B cell (primary cell): ENCODE data around the gene MBTPS2. TPM values are rescaled to one million over a fixed set of nuclear protein-coding genes. Genes with fewer than 3 reads are reported as not detected.

ENCODE experiments used
- ATAC-seq: fragments of 200-7000 bp; cut with Tn5 transposase; one replicate; pipeline ENCODE4 v1.10.0; 2021; ENCODE audit warnings: low read depth, mild to moderate bottlenecking, moderate number of reproducible peaks, moderate library complexity
- CTCF ChIA-PET: fragments of 350-600 bp; sonication (Branson Sonifier 250); formaldehyde crosslinking; loops from one replicate; lab custom pipeline; 2021; ENCODE audit warnings: antibody characterized with exemption, inconsistent platforms; lab: Charles Lee
- POLR2A ChIA-PET: fragments of 350-600 bp; sonication (Branson Sonifier 250); formaldehyde crosslinking; loops from one replicate; lab custom pipeline; 2021; ENCODE audit warnings: antibody characterized with exemption; lab: Charles Lee
- DNase-seq: peaks from one replicate; pipeline ENCODE4 v3.0.0; 2013
- H2AFZ ChIP-seq: 2 replicates; pipeline ENCODE4 v1.6.1; 2012; ENCODE audit warnings: mild to moderate bottlenecking, low read depth, low read length; ENCODE audit not compliant: insufficient read depth, poor library complexity, severe bottlenecking
- H3K27ac ChIP-seq, 2 donors: 1 replicate in 1 of 2; 2 replicates in 1 of 2; pipeline ENCODE4 v1.5.1; 2012 to 2013; ENCODE audit warnings: low read length in 2 of 2, mild to moderate bottlenecking in 2 of 2, moderate library complexity in 1 of 2
- H3K27me3 ChIP-seq, 4 experiments: fragments of 200-600 bp in 1 of 4; sonication (generic) in 1 of 4; replicated peaks in 1 of 4; 1 replicate in 2 of 4; 2 replicates in 2 of 4; pipeline versions ENCODE4 v1.6.1 to v1.7.0; 2013 to 2016; ENCODE audit warnings: low read length in 3 of 4, mild to moderate bottlenecking in 2 of 4, mixed read lengths in 1 of 4, moderate library complexity in 1 of 4; ENCODE audit not compliant: insufficient read depth in 4 of 4, control insufficient read depth in 3 of 4; ENCODE audit errors: control extremely low read depth in 1 of 4
- H3K36me3 ChIP-seq, 2 experiments: replicated peaks in 1 of 2; 1 replicate in 1 of 2; 2 replicates in 1 of 2; pipeline versions ENCODE4 v1.6.1 to v1.7.1; 2013; ENCODE audit warnings: low read length in 1 of 2; ENCODE audit not compliant: insufficient read depth in 2 of 2, control insufficient read depth in 1 of 2; ENCODE audit errors: control extremely low read depth in 1 of 2, extremely low read depth in 1 of 2
- H3K4me1 ChIP-seq, 2 donors: fragments of 200-600 bp in 1 of 2; sonication (generic) in 1 of 2; 1 replicate in 1 of 2; 2 replicates in 1 of 2; pipeline versions ENCODE4 v1.5.1 to v1.6.1; 2013 to 2017; ENCODE audit warnings: low read length in 2 of 2; ENCODE audit not compliant: control insufficient read depth in 2 of 2, insufficient read depth in 2 of 2
- H3K4me2 ChIP-seq: replicated peaks from 2 replicates; pipeline ENCODE3; 2012; ENCODE audit warnings: mild to moderate bottlenecking, low read depth, low read length; ENCODE audit not compliant: poor library complexity, severe bottlenecking
- H3K4me3 ChIP-seq, 5 experiments: fragments of 200-600 bp in 1 of 5; sonication (generic) in 1 of 5; 1 replicate in 3 of 5; 2 replicates in 2 of 5; pipeline versions ENCODE4 v1.5.1 to v1.7.0; 2011 to 2016; ENCODE audit warnings: low read length in 4 of 5, mild to moderate bottlenecking in 4 of 5, low read depth in 2 of 5, control low read depth in 1 of 5, moderate library complexity in 1 of 5; ENCODE audit not compliant: insufficient read depth in 1 of 5; ENCODE audit errors: control extremely low read depth in 1 of 5, extremely low read depth in 1 of 5
- H3K79me2 ChIP-seq: fragments of 200-600 bp; sonication (generic); one replicate; pipeline ENCODE4 v1.6.0; 2016; ENCODE audit warnings: low read length; ENCODE audit not compliant: control insufficient read depth, insufficient read depth
- H3K9ac ChIP-seq: fragments of 200-600 bp; sonication (generic); 2 replicates; pipeline ENCODE4 v1.6.1; 2017; ENCODE audit warnings: mild to moderate bottlenecking, low read length, moderate library complexity
- H3K9me3 ChIP-seq, 3 donors: one replicate each; pipeline versions ENCODE4 v1.6.1 to v1.7.1; 2013; ENCODE audit warnings: low read length in 2 of 3; ENCODE audit not compliant: control insufficient read depth in 2 of 3, insufficient read depth in 1 of 3; ENCODE audit errors: control extremely low read depth in 1 of 3
- H4K20me1 ChIP-seq: 2 replicates; pipeline ENCODE4 v1.6.0; 2012; ENCODE audit warnings: mild to moderate bottlenecking, low read length; ENCODE audit not compliant: insufficient read depth, control insufficient read depth, poor library complexity, severe bottlenecking
- H3K27ac Mint-ChIP-seq: one replicate; pipeline ENCODE4 v1.8.0; 2021; ENCODE audit warnings: mixed read lengths
- H3K27me3 Mint-ChIP-seq: one replicate; pipeline ENCODE4 v1.8.0; 2021; ENCODE audit warnings: mixed read lengths
- H3K4me1 Mint-ChIP-seq: one replicate; pipeline ENCODE4 v1.8.0; 2021; ENCODE audit warnings: mixed read lengths
- H3K4me3 Mint-ChIP-seq: one replicate; pipeline ENCODE4 v1.8.0; 2021; ENCODE audit warnings: mixed read lengths
- H3K9me3 Mint-ChIP-seq: one replicate; pipeline ENCODE4 v1.8.0; 2022; ENCODE audit warnings: mixed read lengths; ENCODE audit not compliant: insufficient read depth
- CTCF ChIP-seq: fragments of 200-600 bp; IDR thresholded peaks from one replicate; pipeline ENCODE4 v1.8.0; 2022; ENCODE audit warnings: antibody characterized with exemption, mild to moderate bottlenecking
- EZH2 ChIP-seq: IDR thresholded peaks from 2 replicates; pipeline ENCODE4 v1.6.1; 2012; ENCODE audit warnings: borderline replicate concordance, low read depth, mild to moderate bottlenecking, moderate library complexity, low read length; ENCODE audit not compliant: insufficient read depth, poor library complexity, severe bottlenecking
- WGBS: methylation state at CpG from one replicate; pipeline ENCODE4 v1.1.5; 2013; ENCODE audit warnings: missing lambda C conversion rate; ENCODE audit not compliant: insufficient coverage; 5-methylcytosine and 5-hydroxymethylcytosine counted together
- intact Hi-C: fragments of 100-400 bp; cut with micrococcal nuclease; formaldehyde crosslinking; loops from one replicate; pipeline ENCODE4 v1.10.0; 2022
- polyA plus RNA-seq: library from polyadenylated mRNA; depleted of rRNA; stranded (reverse); fragments of >200 nt; gene quantifications from 2 replicates; pipeline ENCODE4 v1.2.3, GENCODE V29; 2012
- total RNA-seq, 2 donors: library from RNA; stranded (reverse); fragments of 120-200 nt in 1 of 2; gene quantifications; 1 replicate in 1 of 2; 2 replicates in 1 of 2; pipeline versions ENCODE4 v1.2.3 to v1.2.4, GENCODE V29; 2013 to 2022

Gene MBTPS2
- total and polyA plus RNA-seq, 2 donors (not counting 1 experiment from before 2014, with no cell fraction given): 1.8 to 8.2 TPM

DNA sequence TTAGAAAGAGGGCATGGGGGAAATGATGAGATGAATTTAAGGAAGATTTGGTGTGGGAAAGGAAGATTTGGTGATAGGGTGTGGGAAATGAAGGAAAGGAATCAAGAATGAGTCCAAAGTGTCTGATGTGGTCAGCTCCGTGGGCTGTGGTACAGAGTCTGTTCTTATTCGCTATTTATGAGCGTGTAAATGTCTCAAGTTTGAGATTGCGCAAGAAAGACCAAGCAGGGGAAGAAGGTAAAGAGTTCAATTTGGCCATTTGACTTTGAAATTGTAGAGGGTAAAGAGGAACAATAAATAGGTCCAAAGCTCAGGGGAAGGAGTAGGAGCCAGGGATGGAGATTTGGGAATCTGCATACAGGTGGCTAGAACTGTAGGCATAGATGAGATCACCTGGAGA lies 89.8 kb downstream of the MBTPS2 start:
- ChIA-PET POLR2A (no interaction called here), CTCF (no interaction called here)
- intact Hi-C loops: no loop called here
- H3K36me3 ChIP-seq: no peaks in the 10 kb centered on the region
- no peaks in the 10 kb centered on the region for H3K27me3 Mint-ChIP-seq
- H3K4me3 Mint-ChIP-seq: no peak overlapping the region
- WGBS: no CpG with 5 or more reads among the region's 4 CpGs
- H3K4me1 Mint-ChIP-seq: peaks cover 2% of the 10 kb centered on the region
- no peaks in the 10 kb centered on the region for H3K9me3 ChIP-seq
- no peak overlapping the region for H2AFZ ChIP-seq
- DNase-seq (no peak), ATAC-seq (no peak)
- H3K79me2 ChIP-seq: no peaks in the 10 kb centered on the region
- no peaks in the 10 kb centered on the region for H3K9me3 Mint-ChIP-seq
- H4K20me1 ChIP-seq: no peaks in the 10 kb centered on the region
- H3K9ac ChIP-seq: no peak overlapping the region
- TF ChIP-seq CTCF (no peak), EZH2 (no peak)
- no peaks in the 10 kb centered on the region for H3K27me3 ChIP-seq
- H3K4me1 ChIP-seq: no peaks in the 10 kb centered on the region
- H3K4me2 ChIP-seq: no peak overlapping the region
- H3K27ac ChIP-seq: no peak overlapping the region
- H3K4me3 ChIP-seq: no peak overlapping the region
- no peak overlapping the region for H3K27ac Mint-ChIP-seq

DNA sequence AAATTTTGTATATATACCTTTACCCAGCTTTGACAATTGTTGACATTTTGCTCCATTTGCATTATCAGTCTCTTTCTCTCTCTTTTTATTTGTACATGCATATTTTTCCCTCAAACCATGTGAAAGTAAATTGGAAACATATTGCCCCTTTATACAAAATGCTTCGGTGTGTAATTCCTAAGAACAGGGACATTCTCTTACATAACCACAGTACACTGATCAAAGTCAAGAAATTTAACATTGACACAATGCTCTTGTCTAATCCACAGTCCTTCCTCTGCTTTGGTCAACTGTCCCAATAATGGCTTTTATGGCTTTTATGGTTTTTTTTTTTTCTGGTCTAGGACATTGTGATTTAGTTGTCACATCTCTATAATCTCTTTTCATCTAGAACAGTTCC lies 91.6 kb downstream of the MBTPS2 start:
- POLR2A ChIA-PET: no interaction called here
- TF ChIP-seq CTCF (no peak), EZH2 (no peak)
- Histone ChIP-seq H3K79me2 (no peaks in the 10 kb centered on the region), H3K27ac (no peak overlapping the region), H3K9ac (no peak overlapping the region), H3K36me3 (no peaks in the 10 kb centered on the region), H3K4me2 (no peak overlapping the region), H3K27me3 (no peaks in the 10 kb centered on the region), H3K4me3 (no peak overlapping the region), H3K4me1 (no peaks in the 10 kb centered on the region), H2AFZ (no peak overlapping the region), H3K9me3 (no peaks in the 10 kb centered on the region), H4K20me1 (no peaks in the 10 kb centered on the region)
- no peak overlapping the region for H3K27ac Mint-ChIP-seq
- H3K27me3 Mint-ChIP-seq: no peaks in the 10 kb centered on the region
- H3K9me3 Mint-ChIP-seq: no peaks in the 10 kb centered on the region
- H3K4me1 Mint-ChIP-seq: peaks cover 1% of the 10 kb centered on the region
- no peak for ATAC-seq
- intact Hi-C loops: no loop called here
- H3K4me3 Mint-ChIP-seq: no peak overlapping the region
- no peak for DNase-seq
- CTCF ChIA-PET: no interaction called here
- WGBS: no CpG with 5 or more reads among the region's 1 CpG
